Keratinocyte (primary cell): ENCODE measurements around the gene FAM25G. TPM values are rescaled to one million over a fixed set of nuclear protein-coding genes. Genes with fewer than 3 reads are reported as not detected.
"Not testable (repeated sequence)": the region's sequence is repeated elsewhere in the genome, so short reads cannot be mapped to it uniquely, and the experiment has no call there.

Source experiments
- DNase-seq: peaks from one replicate; pipeline ENCODE4 v3.0.0-alpha.2; 2011; ENCODE audit warnings: low read depth, missing footprints, low spot score
- FAIRE-seq: peaks from 2 replicates; lab custom pipeline; 2011; peaks lifted over from hg19 to GRCh38; lab: Jason Lieb, UNC
- H2AFZ ChIP-seq: 2 replicates; pipeline ENCODE4 v1.6.0; 2012; ENCODE audit warnings: low read length, control low read depth, inconsistent platforms; ENCODE audit not compliant: control insufficient read depth
- H3K27ac ChIP-seq: 2 replicates; pipeline ENCODE4 v1.5.1; 2011; ENCODE audit warnings: low read length; ENCODE audit not compliant: control insufficient read depth, insufficient read depth
- H3K27me3 ChIP-seq: 3 replicates; pipeline ENCODE4 v1.6.0; 2011; ENCODE audit warnings: low read length; ENCODE audit not compliant: control insufficient read depth, insufficient read depth; ENCODE audit errors: extremely low read depth
- H3K36me3 ChIP-seq, 2 experiments: 2 replicates in 1 of 2; 3 replicates in 1 of 2; pipeline ENCODE4 v1.5.1; 2011; ENCODE audit warnings: low read length in 2 of 2, mild to moderate bottlenecking in 1 of 2; ENCODE audit not compliant: control insufficient read depth in 2 of 2, insufficient read depth in 2 of 2; ENCODE audit errors: extremely low read depth in 1 of 2
- H3K4me1 ChIP-seq: 3 replicates; pipeline ENCODE4 v1.5.1; 2011; ENCODE audit warnings: low read length; ENCODE audit not compliant: control insufficient read depth, insufficient read depth; ENCODE audit errors: extremely low read depth
- H3K4me2 ChIP-seq: 3 replicates; pipeline ENCODE4 v1.6.0; 2011; ENCODE audit warnings: low read depth, low read length; ENCODE audit not compliant: control insufficient read depth, insufficient read depth; ENCODE audit errors: extremely low read depth
- H3K4me3 ChIP-seq, 3 experiments: fragments of 200-600 bp in 1 of 3; sonication (generic) in 1 of 3; 2 replicates in 2 of 3; 3 replicates in 1 of 3; pipeline ENCODE4 v1.5.1; 2011 to 2016; ENCODE audit warnings: low read length in 3 of 3, mild to moderate bottlenecking in 3 of 3, control low read depth in 2 of 3, inconsistent platforms in 1 of 3, low read depth in 1 of 3, mixed read lengths in 1 of 3, mixed run types in 1 of 3, moderate library complexity in 1 of 3; ENCODE audit not compliant: control insufficient read depth in 2 of 3, insufficient read depth in 2 of 3; ENCODE audit errors: extremely low read depth in 1 of 3
- H3K79me2 ChIP-seq: 2 replicates; pipeline ENCODE4 v1.6.0; 2012; ENCODE audit warnings: low read length; ENCODE audit not compliant: control insufficient read depth, insufficient read depth
- H3K9ac ChIP-seq: 3 replicates; pipeline ENCODE4 v1.6.0; 2011; ENCODE audit warnings: low read length; ENCODE audit not compliant: control insufficient read depth, insufficient read depth; ENCODE audit errors: extremely low read depth
- H3K9me1 ChIP-seq: 3 replicates; pipeline ENCODE4 v1.6.0; 2011; ENCODE audit warnings: low read length; ENCODE audit not compliant: control insufficient read depth, insufficient read depth; ENCODE audit errors: extremely low read depth
- H3K9me3 ChIP-seq: 2 replicates; pipeline ENCODE4 v1.5.1; 2012; ENCODE audit warnings: low read depth, low read length; ENCODE audit not compliant: control insufficient read depth
- H4K20me1 ChIP-seq: 3 replicates; pipeline ENCODE4 v1.6.0; 2011; ENCODE audit warnings: low read length; ENCODE audit not compliant: control insufficient read depth, insufficient read depth; ENCODE audit errors: extremely low read depth
- dilution Hi-C: fragments of 300-500 bp; cut with MboI; formaldehyde crosslinking; loops from one replicate; pipeline ENCODE4 v1.7.0; 2020; ENCODE audit warnings: low sequenced_read_pairs; ENCODE audit not compliant: extremely low pct_ligation_motif_present
- polyA plus RNA-seq, 5 experiments: library from polyadenylated mRNA; depleted of rRNA in 3 of 5; stranded (reverse) in 3 of 5; stranded (forward) in 1 of 5; unstranded in 1 of 5; fragments of >200 nt; gene quantifications; 1 replicate in 1 of 5; 2 replicates in 3 of 5; 3 replicates in 1 of 5; pipeline versions ENCODE4 v1.2.1 to v1.2.3, GENCODE V29; 2011 to 2012; ENCODE audit warnings: missing spikeins in 2 of 5, low read depth in 1 of 5, low replicate concordance in 1 of 5

Gene FAM25G
- polyA plus RNA-seq, 1 donor (not counting 4 experiments of a cell fraction or from before 2014, with no cell fraction given) = 10.6 TPM

GRCh38 chr10:47481768-47482181, 9.7 kb downstream of the FAM25G start:
- H3K4me1 ChIP-seq, H3K9me3 ChIP-seq, H4K20me1 ChIP-seq, H2AFZ ChIP-seq, FAIRE-seq, H3K79me2 ChIP-seq, H3K27me3 ChIP-seq, H3K9me1 ChIP-seq, dilution Hi-C loops, H3K36me3 ChIP-seq: not testable (repeated sequence)
- Histone ChIP-seq H3K27ac (peak overlapping the region; percentile 76), H3K9ac (peak overlapping the region; percentile 78), H3K4me2 (peak overlapping the region; percentile 51), H3K4me3 (peak overlapping the region in 1 of 3 experiments; percentile 32)
- DNase-seq = peak; percentile 7

- H4K20me1 ChIP-seq, H3K36me3 ChIP-seq, H3K79me2 ChIP-seq, H3K27me3 ChIP-seq, H2AFZ ChIP-seq, H3K4me1 ChIP-seq, FAIRE-seq, dilution Hi-C loops, H3K9me1 ChIP-seq, H3K9me3 ChIP-seq: not testable (repeated sequence)
- peak overlapping the region; percentile 61 for H3K27ac ChIP-seq
- H3K9ac ChIP-seq = peak overlapping the region; percentile 65
- peak overlapping the region; percentile 27 for H3K4me2 ChIP-seq
- peak overlapping the region in 1 of 3 experiments; percentile 16 for H3K4me3 ChIP-seq
- peak; percentile 38 for DNase-seq
Observed at GRCh38 chr10:47481182-47481766, 10.2 kb downstream of the FAM25G start.

- H3K27me3 ChIP-seq, H3K27ac ChIP-seq, H3K4me2 ChIP-seq, H3K9me3 ChIP-seq, FAIRE-seq, H4K20me1 ChIP-seq, H3K36me3 ChIP-seq, H3K9ac ChIP-seq, H3K79me2 ChIP-seq, H3K9me1 ChIP-seq, dilution Hi-C loops, H2AFZ ChIP-seq, DNase-seq, H3K4me1 ChIP-seq, H3K4me3 ChIP-seq: not testable (repeated sequence)
Observed at GRCh38 chr10:47480133-47480532, 11.4 kb downstream of the FAM25G start.

- H3K4me2 ChIP-seq = not testable (repeated sequence)
Observed at GRCh38 chr10:47478114-47478513, 13.4 kb downstream of the FAM25G start.

GRCh38 chr10:47477078-47477477, 14.4 kb downstream of the FAM25G start:
- FAIRE-seq, H3K4me3 ChIP-seq, H3K9me1 ChIP-seq: not testable (repeated sequence)

More at GRCh38 chr10:47478114-47478513, 13.4 kb downstream of the FAM25G start:
- dilution Hi-C loops, H3K79me2 ChIP-seq, FAIRE-seq, H3K27me3 ChIP-seq, H3K9me1 ChIP-seq, H2AFZ ChIP-seq, H3K9ac ChIP-seq, H3K9me3 ChIP-seq, DNase-seq, H3K27ac ChIP-seq, H3K4me3 ChIP-seq, H3K36me3 ChIP-seq, H4K20me1 ChIP-seq, H3K4me1 ChIP-seq: not testable (repeated sequence)

More at GRCh38 chr10:47477078-47477477, 14.4 kb downstream of the FAM25G start:
- H3K9ac ChIP-seq, H3K36me3 ChIP-seq, H3K9me3 ChIP-seq, H3K79me2 ChIP-seq, H3K4me2 ChIP-seq, dilution Hi-C loops, H4K20me1 ChIP-seq, H3K27ac ChIP-seq, DNase-seq, H3K27me3 ChIP-seq, H3K4me1 ChIP-seq, H2AFZ ChIP-seq: not testable (repeated sequence)
